Left lung (tissue), 8 donors: ENCODE data around the gene REL. TPM values are rescaled to one million over a fixed set of nuclear protein-coding genes. Genes with fewer than 3 reads are reported as not detected.

ENCODE experiments used
- polyA plus RNA-seq, 6 donors: library from polyadenylated mRNA; unstranded; fragments of 120-200 nt; gene quantifications; one replicate each; pipeline ENCODE4 v1.2.1, GENCODE V29; 2013; ENCODE audit not compliant: insufficient read length in 6 of 6
- total RNA-seq, 2 donors: library from RNA; stranded (reverse); fragmentation: NEBNext Ultra II Directional; extraction: Animal tissue kit (Norgen Biotek cat#: 25700); gene quantifications; one replicate each; pipeline ENCODE4 v1.2.1, GENCODE V29; 2021
- donor health status: DM: no; HTN: yes; CAD: no.
- donor health status: DM: no; HTN: no; CAD: no.

Gene REL
- total and polyA plus RNA-seq, 8 donors: 10.0 to 31.8 (median 11.9) TPM

Other genes with a start within 250 kb of the REL start
- gene PAPOLG, start 125.3 kb upstream of the REL start, total RNA-seq: 10 to 100 TPM; 11.3 to 16.1 TPM
- 10 to 100 TPM; 23.9 to 30.5 (median 25.7) TPM for gene PAPOLG, start 125.3 kb upstream of the REL start, polyA plus RNA-seq
- 10 to 100 TPM; 25.5 to 31.0 TPM for gene PEX13, start 136.1 kb downstream of the REL start, total RNA-seq
- 10 to 100 TPM; 24.7 to 31.4 (median 28.5) TPM for gene PEX13, start 136.1 kb downstream of the REL start, polyA plus RNA-seq
- 10 to 100 TPM in 1 of 2 donors, 1 to 10 TPM in 1; 8.6 to 14.2 TPM for gene PUS10, start 136.7 kb downstream of the REL start, total RNA-seq
- gene PUS10, start 136.7 kb downstream of the REL start, polyA plus RNA-seq: 10 to 100 TPM; 10.5 to 16.1 (median 12.2) TPM
- gene SANBR, start 184.3 kb downstream of the REL start, total RNA-seq: 10 to 100 TPM; 13.8 to 16.2 TPM
- gene SANBR, start 184.3 kb downstream of the REL start, polyA plus RNA-seq: 10 to 100 TPM; 36.0 to 44.1 (median 37.1) TPM